Measurements from ENCODE around the gene DIS3. TPM values are rescaled to one million over a fixed set of nuclear protein-coding genes. Genes with fewer than 3 reads are reported as not detected.
"Not testable (repeated sequence)": the region's sequence is repeated elsewhere in the genome, so short reads cannot be mapped to it uniquely, and the experiment has no call there.

DIS3 gene
- total RNA-seq, 1 donor from 2014 or later, result 49.5 TPM

DNA sequence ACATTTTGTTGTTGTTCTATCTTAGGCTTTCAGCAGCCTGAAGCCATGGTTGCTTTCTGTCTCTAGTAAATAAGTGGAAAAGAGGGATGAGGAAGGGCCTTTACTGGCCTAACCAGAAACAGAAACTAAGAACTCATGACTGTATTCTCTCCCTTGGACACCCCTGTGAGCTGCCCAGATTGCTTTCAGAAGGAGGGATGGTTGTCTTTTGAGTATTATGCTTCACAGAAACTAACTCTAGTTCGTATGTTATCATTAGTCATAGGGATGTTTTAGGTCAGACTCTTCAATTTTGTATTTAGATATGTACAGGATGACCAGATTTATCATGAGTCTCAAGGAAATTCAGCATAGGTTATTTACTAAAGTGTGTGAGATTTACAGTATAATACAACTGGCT, 36.4 kb downstream of the DIS3 start:
- no peak for DNase-seq

DNA sequence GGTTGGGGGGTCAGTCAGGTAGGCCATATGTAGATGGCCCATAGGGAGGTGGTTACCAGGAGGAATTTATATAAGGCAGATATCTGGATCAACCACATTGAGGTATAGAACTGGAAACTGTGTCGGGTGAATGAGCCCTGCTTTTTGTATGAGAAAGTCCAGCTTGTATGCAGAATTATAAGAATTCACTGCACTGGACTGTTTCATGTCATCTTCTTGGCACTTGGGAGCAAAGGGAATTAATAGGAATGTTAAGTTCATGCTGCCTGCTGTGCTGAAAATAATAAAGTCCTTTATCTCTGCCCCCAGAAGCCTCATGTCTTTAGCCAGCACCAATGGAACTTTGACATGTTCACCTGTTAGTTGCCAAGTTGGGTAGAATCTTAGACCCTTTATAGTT, 41.7 kb downstream of the DIS3 start:
- no peak for DNase-seq

DNA sequence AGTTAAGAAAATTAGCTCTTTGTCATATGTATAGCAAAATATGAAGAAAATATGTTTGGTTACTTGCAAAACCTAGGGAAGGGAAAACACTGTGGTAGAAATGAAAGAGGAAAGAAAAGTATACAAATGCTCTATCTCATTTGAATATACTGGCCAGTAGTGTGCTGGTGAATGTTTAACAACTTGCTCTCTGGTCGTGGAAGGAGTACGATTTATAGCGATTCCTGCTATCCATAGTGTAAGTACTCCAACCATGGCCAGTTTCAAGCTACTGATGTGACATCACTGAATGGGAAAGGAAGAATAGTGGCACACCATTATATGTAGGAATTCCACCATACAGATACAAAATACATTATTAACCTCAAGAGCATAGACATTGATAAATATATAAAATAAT, 44.7 kb downstream of the DIS3 start:
- no peak for DNase-seq

DNA sequence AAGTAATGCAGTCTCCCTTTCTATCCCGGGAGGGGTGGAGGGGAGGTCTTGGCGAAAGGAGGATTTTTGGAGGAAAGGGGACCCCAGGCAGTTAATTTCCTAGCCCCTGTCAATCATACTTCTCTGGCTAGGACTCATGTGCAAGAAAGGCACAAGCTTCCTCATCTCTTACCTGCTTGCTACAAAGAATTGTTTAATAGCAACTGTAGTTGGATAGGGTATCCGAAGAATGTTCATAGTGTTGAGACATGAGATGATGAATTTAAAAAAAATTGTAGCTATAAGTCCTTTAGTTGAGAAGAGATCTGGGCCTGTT, 53.5 kb downstream of the DIS3 start:
- no peak for DNase-seq

DNA sequence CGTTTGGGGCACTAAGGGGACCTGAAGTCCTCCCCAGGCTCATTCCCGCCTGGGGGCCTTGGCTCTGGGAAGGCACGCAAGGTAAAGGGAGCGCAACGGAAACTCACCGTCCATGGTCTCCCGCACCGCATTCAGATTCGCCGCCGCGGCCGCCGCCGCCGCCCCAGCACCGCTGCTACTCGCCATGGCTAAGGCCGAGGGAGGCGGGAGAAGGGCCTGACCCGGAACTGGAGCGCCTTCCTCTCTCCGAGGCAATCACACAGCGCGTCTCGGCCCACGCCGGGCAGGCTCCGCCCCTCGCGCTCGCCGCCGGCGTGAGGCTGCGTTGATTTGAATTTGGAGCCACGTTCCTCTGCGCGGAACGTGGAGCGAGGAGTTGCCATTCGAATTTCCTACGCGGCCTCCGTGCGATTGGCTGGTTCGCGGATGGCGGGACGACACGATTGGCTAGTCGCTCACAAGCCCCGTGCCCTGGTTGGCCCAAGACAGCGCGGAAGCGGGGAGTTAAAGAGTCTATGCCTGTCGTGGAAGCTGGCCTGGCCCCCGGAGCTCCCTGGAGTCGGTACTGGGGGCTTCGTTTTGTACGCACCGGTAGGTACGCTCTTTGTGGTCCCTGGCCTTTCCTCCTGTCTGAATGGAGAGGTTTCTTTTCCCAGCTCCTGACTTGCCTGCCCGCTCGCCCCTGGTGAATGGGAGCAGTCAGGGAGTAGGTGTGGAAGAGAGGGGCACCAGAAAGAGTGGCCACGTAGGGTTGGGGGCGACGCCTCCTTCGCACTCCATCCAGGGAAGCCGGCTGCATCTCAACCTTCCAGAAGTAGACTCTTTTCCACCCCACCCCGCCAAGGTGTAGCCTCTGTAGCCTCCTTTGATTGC, 54.0 kb downstream of the DIS3 start, which contains the start of the genes BORA and MZT1:
TSS of gene BORA (plus strand) at position 507 of the 873 bp plus-strand sequence. CDS start 1,018 bp downstream, outside the sequence.
TSS of gene MZT1 (minus strand) at position 213 of the 873 bp plus-strand sequence. CDS start at position 186, 27 bp downstream.
- DNase-seq, result peak; percentile 99

DNA sequence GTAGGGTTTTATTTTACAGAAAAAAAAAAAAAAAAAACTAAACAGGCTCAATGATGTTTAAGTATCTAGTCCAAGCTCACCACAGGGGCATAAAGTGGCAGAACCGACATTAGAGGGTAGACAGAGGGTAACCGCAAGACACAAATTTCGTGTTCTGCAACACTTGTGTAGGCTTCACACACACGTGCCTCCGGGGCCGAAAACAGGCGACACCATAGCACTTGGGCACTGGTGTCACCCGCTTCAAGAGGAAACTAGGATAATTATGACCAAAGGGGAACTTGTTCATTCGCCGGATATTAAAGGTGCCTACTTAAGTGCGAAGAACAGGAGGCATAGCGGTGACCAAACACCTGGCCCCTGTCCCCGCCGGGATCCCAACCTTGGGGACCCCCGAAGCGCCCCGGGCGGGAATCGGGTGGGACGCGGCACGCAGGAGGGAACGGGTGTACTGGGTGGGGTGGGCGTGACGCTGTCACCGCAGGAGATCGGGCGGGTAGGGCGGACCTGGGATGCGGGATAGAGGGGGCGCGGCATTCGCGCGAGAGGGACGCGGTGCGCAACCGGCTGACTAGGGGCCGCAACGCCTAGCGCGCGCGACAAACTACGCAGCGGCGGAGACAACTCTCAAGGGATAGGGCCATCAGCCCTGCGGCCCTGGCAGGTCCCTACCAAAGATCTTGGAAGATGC, 54.8 kb downstream of the DIS3 start:
- DNase-seq, result peak; percentile 27

DNA sequence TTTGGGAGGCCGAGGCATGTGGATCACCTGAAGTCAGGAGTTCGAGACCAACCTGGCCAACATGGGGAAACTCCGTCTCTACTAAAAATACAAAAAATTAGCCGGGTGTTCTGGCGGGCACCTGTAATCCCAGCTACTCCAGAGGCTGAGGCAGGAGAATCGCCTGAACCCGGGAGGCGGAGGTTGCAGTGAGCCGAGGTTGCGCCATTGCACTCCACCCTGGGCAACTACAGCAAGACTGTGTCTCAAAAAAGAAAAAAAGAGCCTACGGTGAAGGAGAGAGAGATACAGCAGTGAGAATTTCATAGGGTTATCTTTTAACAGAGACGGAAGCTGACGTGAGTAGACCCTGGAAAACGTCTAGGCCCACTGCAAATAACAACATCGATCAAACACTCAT, 55.5 kb downstream of the DIS3 start:
- not testable (repeated sequence) for DNase-seq

DNA sequence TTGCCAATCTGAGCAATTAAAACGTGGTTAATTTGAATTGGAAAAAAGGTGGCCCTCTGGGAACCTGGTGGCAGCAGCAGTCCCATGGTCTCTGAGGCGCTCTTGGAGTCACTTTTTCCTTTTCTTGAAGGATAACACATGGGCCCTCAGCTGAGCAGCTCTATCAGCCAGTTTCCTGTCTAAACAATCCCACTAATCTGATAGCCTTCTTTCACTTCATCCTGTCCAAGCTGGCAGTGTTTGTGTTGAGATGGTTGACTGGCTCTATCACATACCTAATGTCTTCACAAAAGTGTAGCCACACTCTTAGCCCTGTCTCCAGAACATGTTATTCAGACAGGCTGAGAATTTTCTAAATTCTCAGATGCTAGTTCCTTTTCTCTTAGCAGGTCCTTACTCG, 64.9 kb downstream of the DIS3 start:
- DNase-seq, result peak; percentile 71

Other genes starting within 250 kb of the DIS3 start
- gene MZT1, start 54.3 kb downstream of the DIS3 start, total RNA-seq, result 10.0 and 12.7 TPM in 2 replicates
- 5.3 and 9.1 TPM in 2 replicates for gene BORA, start 54.0 kb downstream of the DIS3 start, total RNA-seq
- gene PIBF1, start 233 bp upstream of the DIS3 start, total RNA-seq, result 18.0 and 26.4 TPM in 2 replicates

Data from dermis blood vessel endothelial cell (primary cell).